ENCODE measurements around the gene COX5B. TPM values are rescaled to one million over a fixed set of nuclear protein-coding genes. Genes with fewer than 3 reads are reported as not detected.

Gene COX5B
- polyA plus RNA-seq, 3 donors, result 190 to 246 (median 208) TPM

Other genes with a start within 250 kb of the COX5B start
- 10 to 100 TPM; 29.0 to 38.8 (median 29.9) TPM for gene ANKRD36B, start 56.2 kb upstream of the COX5B start, polyA plus RNA-seq (ENCODE audit: insufficient read length in 3 of 3)
- 10 to 100 TPM; 64.1 to 69.8 (median 67.4) TPM for gene ACTR1B, start 18.0 kb downstream of the COX5B start, polyA plus RNA-seq (ENCODE audit: insufficient read length in 3 of 3)
- 10 to 100 TPM in 2 of 3 donors, 1 to 10 TPM in 1; 6.6 to 22.1 (median 19.0) TPM for gene C2orf92, start 23.7 kb downstream of the COX5B start, polyA plus RNA-seq (ENCODE audit: insufficient read length in 3 of 3)
- gene ZAP70, start 67.5 kb downstream of the COX5B start, polyA plus RNA-seq (ENCODE audit: insufficient read length in 3 of 3), result 1 to 10 TPM; 2.4 to 3.3 (median 2.7) TPM

Data from renal pelvis (tissue), 3 donors.